ENCODE measurements around the gene KMT2D.

- TF ChIP-seq POLR2AphosphoS5 (IDR thresholded peaks at IDR 0.05; ENCODE audit: low read depth, low read length) (no peak), TAF1 (IDR thresholded peaks at IDR 0.05; ENCODE audit: low read depth, low read length) (no peak), POLR2A (IDR thresholded peaks at IDR 0.05; ENCODE audit: low read depth, low read length) (no peak), PAX5 (IDR thresholded peaks at IDR 0.05; ENCODE audit: insufficient read depth, low read length, severe bottlenecking) (no peak), SPI1 (IDR thresholded peaks at IDR 0.05; ENCODE audit: low read depth, low read length) (no peak), POU2F2 (IDR thresholded peaks at IDR 0.05; ENCODE audit: low read depth, low read length) (no peak)
These were observed 10.9 kb downstream of the KMT2D start for GRCh38 chr12:49049566-49050224.
